Hepatocyte (in vitro differentiated cells): ENCODE results near the gene SLC15A3. TPM values are rescaled to one million over a fixed set of nuclear protein-coding genes. Genes with fewer than 3 reads are reported as not detected.

Experiments
- DNase-seq: peaks from one replicate; pipeline ENCODE4 v3.0.0-alpha.2; 2016; ENCODE audit warnings: low spot score
- H2AFZ ChIP-seq: fragments of 200-600 bp; sonication (generic); 2 replicates; pipeline ENCODE4 v1.6.0; 2016; ENCODE audit warnings: antibody characterized with exemption, mild to moderate bottlenecking
- H3K27ac ChIP-seq: fragments of 200-600 bp; sonication (generic); 2 replicates; pipeline ENCODE4 v1.5.1; 2016; ENCODE audit warnings: mild to moderate bottlenecking
- H3K27me3 ChIP-seq: fragments of 200-600 bp; sonication (generic); 2 replicates; pipeline ENCODE4 v1.6.1; 2016
- H3K36me3 ChIP-seq: fragments of 200-600 bp; sonication (generic); replicated peaks from 2 replicates; pipeline ENCODE4 v1.5.1; 2016; ENCODE audit warnings: low read depth; ENCODE audit not compliant: insufficient read depth
- H3K4me1 ChIP-seq: fragments of 200-600 bp; sonication (generic); 2 replicates; pipeline ENCODE4 v1.5.1; 2016; ENCODE audit warnings: mild to moderate bottlenecking, moderate library complexity; ENCODE audit not compliant: insufficient read depth
- H3K4me2 ChIP-seq: fragments of 200-600 bp; sonication (generic); 2 replicates; pipeline ENCODE4 v1.6.0; 2016
- H3K4me3 ChIP-seq: fragments of 200-600 bp; sonication (generic); 2 replicates; pipeline ENCODE4 v1.5.1; 2016; ENCODE audit warnings: mild to moderate bottlenecking
- H3K79me2 ChIP-seq: fragments of 200-600 bp; sonication (generic); 2 replicates; pipeline ENCODE4 v1.6.0; 2017; ENCODE audit warnings: mild to moderate bottlenecking
- H3K9me2 ChIP-seq: fragments of 200-600 bp; sonication (generic); replicated peaks from 2 replicates; pipeline ENCODE4 v1.6.0; 2017; ENCODE audit warnings: mild to moderate bottlenecking; ENCODE audit not compliant: insufficient read depth
- H3K9me3 ChIP-seq: fragments of 200-600 bp; sonication (generic); 2 replicates; pipeline ENCODE4 v1.5.1; 2016; ENCODE audit warnings: low read depth, mild to moderate bottlenecking
- H4K20me1 ChIP-seq: fragments of 200-600 bp; sonication (generic); 2 replicates; pipeline ENCODE4 v1.6.0; 2016; ENCODE audit warnings: mild to moderate bottlenecking; ENCODE audit not compliant: insufficient read depth, poor library complexity, severe bottlenecking
- EZH2 ChIP-seq: fragments of 200-600 bp; sonication (generic); IDR thresholded peaks from 2 replicates; pipeline ENCODE4 v1.6.1; 2016; ENCODE audit warnings: antibody characterized with exemption, mild to moderate bottlenecking, borderline replicate concordance
- EZH2phosphoT487 ChIP-seq: fragments of 200-600 bp; sonication (generic); IDR thresholded peaks from one replicate; pipeline ENCODE4 v1.6.1; 2018; ENCODE audit warnings: antibody characterized with exemption, mild to moderate bottlenecking, low read depth, moderate library complexity; ENCODE audit not compliant: unreplicated experiment, severe bottlenecking
- WGBS: methylation state at CpG from one replicate; pipeline ENCODE4 v1.1.6; 2016; ENCODE audit warnings: low lambda C conversion rate; ENCODE audit errors: missing lambda C conversion rate; 5-methylcytosine and 5-hydroxymethylcytosine counted together
- polyA plus RNA-seq: library from polyadenylated mRNA; unstranded; fragments of >200 nt; fragmentation: Nextera tagmentation; extraction: Ambion mirVana; gene quantifications from 2 replicates; pipeline ENCODE4 v1.2.1, GENCODE V29; 2016
- total RNA-seq: library from RNA; depleted of rRNA; stranded (reverse); fragments of >200 nt; gene quantifications from 2 replicates; pipeline ENCODE4 v1.2.3, GENCODE V29; 2014
- TF ChIP-seq, protein P1 (sequence below): fragments of 200-600 bp; sonication (generic); IDR thresholded peaks from 2 replicates; pipeline ENCODE4 v1.5.1; 2016; ENCODE audit warnings: antibody characterized with exemption, mild to moderate bottlenecking; ENCODE audit not compliant: poor library complexity

Gene SLC15A3
- total and polyA plus RNA-seq, 2 experiments from 2014 or later: 0.56 to 3.3 TPM

GRCh38 chr11:60891103-60891741 lies 60.8 kb downstream of the SLC15A3 start:
- Histone ChIP-seq H3K4me2 (no peak overlapping the region), H4K20me1 (no peaks in the 10 kb centered on the region), H3K4me3 (no peak overlapping the region), H3K27me3 (no peaks in the 10 kb centered on the region), H3K9me2 (no peaks in the 10 kb centered on the region), H2AFZ (no peak overlapping the region), H3K9me3 (no peaks in the 10 kb centered on the region), H3K4me1 (no peaks in the 10 kb centered on the region), H3K79me2 (no peaks in the 10 kb centered on the region), H3K27ac (no peak overlapping the region), H3K36me3 (no peaks in the 10 kb centered on the region)
- TF ChIP-seq, protein P1, sequence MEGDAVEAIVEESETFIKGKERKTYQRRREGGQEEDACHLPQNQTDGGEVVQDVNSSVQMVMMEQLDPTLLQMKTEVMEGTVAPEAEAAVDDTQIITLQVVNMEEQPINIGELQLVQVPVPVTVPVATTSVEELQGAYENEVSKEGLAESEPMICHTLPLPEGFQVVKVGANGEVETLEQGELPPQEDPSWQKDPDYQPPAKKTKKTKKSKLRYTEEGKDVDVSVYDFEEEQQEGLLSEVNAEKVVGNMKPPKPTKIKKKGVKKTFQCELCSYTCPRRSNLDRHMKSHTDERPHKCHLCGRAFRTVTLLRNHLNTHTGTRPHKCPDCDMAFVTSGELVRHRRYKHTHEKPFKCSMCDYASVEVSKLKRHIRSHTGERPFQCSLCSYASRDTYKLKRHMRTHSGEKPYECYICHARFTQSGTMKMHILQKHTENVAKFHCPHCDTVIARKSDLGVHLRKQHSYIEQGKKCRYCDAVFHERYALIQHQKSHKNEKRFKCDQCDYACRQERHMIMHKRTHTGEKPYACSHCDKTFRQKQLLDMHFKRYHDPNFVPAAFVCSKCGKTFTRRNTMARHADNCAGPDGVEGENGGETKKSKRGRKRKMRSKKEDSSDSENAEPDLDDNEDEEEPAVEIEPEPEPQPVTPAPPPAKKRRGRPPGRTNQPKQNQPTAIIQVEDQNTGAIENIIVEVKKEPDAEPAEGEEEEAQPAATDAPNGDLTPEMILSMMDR: no peak
- TF ChIP-seq EZH2 (no peak), EZH2phosphoT487 (no peak)
- 80% methylated on average over 7 of the region's 7 CpGs for WGBS
- no peak for DNase-seq

DNA sequence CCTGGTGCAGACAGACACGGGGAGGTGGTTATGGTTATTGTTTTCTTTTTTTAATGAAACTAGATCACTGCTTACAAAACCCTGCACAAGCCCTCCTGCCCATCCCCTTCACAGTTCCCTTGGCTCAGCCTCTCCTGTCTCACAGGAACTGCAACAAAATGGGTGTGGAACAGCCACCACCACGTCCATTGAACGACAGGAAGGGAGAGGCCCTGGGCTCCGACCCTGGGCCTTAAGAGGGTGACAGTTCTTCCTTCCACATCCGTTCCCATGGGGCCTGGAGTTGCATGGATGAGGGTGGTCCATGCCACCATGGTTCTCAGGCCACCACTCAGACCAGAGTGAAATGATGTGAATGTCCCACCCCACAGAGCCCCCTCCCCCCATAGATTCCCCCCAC lies 61.3 kb downstream of the SLC15A3 start:
- Histone ChIP-seq H3K27me3 (no peaks in the 10 kb centered on the region), H3K27ac (no peak overlapping the region), H4K20me1 (no peaks in the 10 kb centered on the region), H3K36me3 (no peaks in the 10 kb centered on the region), H3K9me3 (no peaks in the 10 kb centered on the region), H2AFZ (no peak overlapping the region), H3K4me2 (no peak overlapping the region), H3K4me3 (no peak overlapping the region), H3K79me2 (no peaks in the 10 kb centered on the region), H3K9me2 (no peaks in the 10 kb centered on the region), H3K4me1 (no peaks in the 10 kb centered on the region)
- DNase-seq: no peak
- WGBS: 89% methylated on average over 5 of the region's 5 CpGs
- TF ChIP-seq, protein P1: no peak
- no peak for TF ChIP-seq EZH2phosphoT487
- TF ChIP-seq EZH2: no peak

- Histone ChIP-seq H3K4me2 (no peak overlapping the region), H4K20me1 (no peaks in the 10 kb centered on the region), H3K4me1 (no peaks in the 10 kb centered on the region), H3K4me3 (no peak overlapping the region), H3K36me3 (no peaks in the 10 kb centered on the region), H3K27me3 (no peaks in the 10 kb centered on the region), H3K9me2 (no peaks in the 10 kb centered on the region), H2AFZ (no peak overlapping the region), H3K9me3 (no peaks in the 10 kb centered on the region), H3K79me2 (no peaks in the 10 kb centered on the region), H3K27ac (no peak overlapping the region)
- TF ChIP-seq EZH2 (no peak), EZH2phosphoT487 (no peak)
- TF ChIP-seq, protein P1: no peak
- DNase-seq: no peak
- 72% methylated on average over 6 of the region's 6 CpGs for WGBS
These were observed 62.1 kb downstream of the SLC15A3 start for GRCh38 chr11:60889869-60890311.

DNA sequence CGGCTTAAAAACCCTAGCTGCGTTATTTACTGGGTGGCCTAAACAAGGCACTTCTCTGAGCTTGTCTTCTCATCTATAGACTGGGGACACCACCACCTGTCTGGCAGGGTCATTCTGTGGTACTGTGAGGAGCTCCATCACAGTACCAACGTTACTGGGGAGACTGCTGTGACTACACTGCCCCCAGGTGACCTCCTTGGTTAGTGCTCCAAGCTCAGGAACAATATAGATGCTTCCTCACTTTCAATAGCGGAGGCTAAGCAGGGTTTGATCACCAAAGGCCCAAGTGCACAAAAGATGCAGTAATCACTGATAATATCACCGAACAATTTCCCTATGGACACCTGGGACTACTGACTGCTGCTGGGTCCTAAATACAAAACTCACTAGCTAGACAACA lies 64.4 kb downstream of the SLC15A3 start:
- peak; percentile 64 for DNase-seq
- no peaks in the 10 kb centered on the region for H3K9me3 ChIP-seq
- H3K9me2 ChIP-seq: no peaks in the 10 kb centered on the region
- no peak overlapping the region for H2AFZ ChIP-seq
- H3K79me2 ChIP-seq: no peaks in the 10 kb centered on the region
- H3K4me2 ChIP-seq: no peak overlapping the region
- no peaks in the 10 kb centered on the region for H3K4me1 ChIP-seq
- no peaks in the 10 kb centered on the region for H4K20me1 ChIP-seq
- TF ChIP-seq EZH2phosphoT487 (no peak), EZH2 (no peak)
- TF ChIP-seq, protein P1: peak; percentile 47
- no peak overlapping the region for H3K27ac ChIP-seq
- no peaks in the 10 kb centered on the region for H3K36me3 ChIP-seq
- no peak overlapping the region for H3K4me3 ChIP-seq
- no peaks in the 10 kb centered on the region for H3K27me3 ChIP-seq
- WGBS: 65% methylated on average over 5 of the region's 5 CpGs
